HepG2 (cell line): ENCODE measurements around the gene NEU4. TPM values are rescaled to one million over a fixed set of nuclear protein-coding genes. Genes with fewer than 3 reads are reported as not detected.

Experiments used
- CCDC6 ChIP-seq: sonication (generic); formaldehyde crosslinking; IDR thresholded peaks from 2 replicates; pipeline ENCODE4 v1.8.1; 2022; ENCODE audit warnings: mild to moderate bottlenecking, missing genetic modification reagents, moderate library complexity
- MATR3 ChIP-seq: sonication (generic); formaldehyde crosslinking; IDR thresholded peaks from 2 replicates; pipeline ENCODE4 v1.4.0; 2020; ENCODE audit warnings: missing genetic modification reagents
- SOX6 ChIP-seq, 2 experiments: fragments of 450-650 bp in 1 of 2; sonication (generic) in 1 of 2; formaldehyde crosslinking in 1 of 2; IDR thresholded peaks; 2 replicates each; pipeline versions ENCODE4 v1.4.0 to v1.6.1; 2017 to 2020; ENCODE audit warnings: antibody characterized with exemption in 1 of 2, mild to moderate bottlenecking in 1 of 2, missing genetic modification reagents in 1 of 2
- SRY ChIP-seq: sonication (generic); formaldehyde crosslinking; IDR thresholded peaks from 2 replicates; pipeline ENCODE4 v1.8.0; 2022; ENCODE audit warnings: mild to moderate bottlenecking, missing genetic modification reagents
- ZNF20 ChIP-seq: sonication (generic); formaldehyde crosslinking; IDR thresholded peaks from 2 replicates; pipeline ENCODE4 v1.4.0; 2020; ENCODE audit warnings: mild to moderate bottlenecking, moderate library complexity, missing genetic modification reagents
- polyA plus RNA-seq, 8 experiments: library from polyadenylated mRNA; depleted of rRNA in 3 of 8; stranded (reverse) in 7 of 8; unstranded in 1 of 8; fragments of >200 nt; fragmentation: Illumina TruSeq in 4 of 8; extraction: Trizol in 4 of 8; gene quantifications; 2 replicates each; pipeline versions ENCODE4 v1.2.1 to v1.2.3, GENCODE V29; 2011 to 2016; ENCODE audit warnings: low read depth in 4 of 8, missing spikeins in 1 of 8, mixed read lengths in 1 of 8; ENCODE audit not compliant: insufficient read depth in 1 of 8
- total RNA-seq, 5 experiments: library from RNA; depleted of rRNA; stranded (reverse); fragments of >200 nt; fragmentation: Illumina TruSeq; extraction: Trizol; gene quantifications; 2 replicates each; pipeline ENCODE4 v1.2.3, GENCODE V29; 2016; ENCODE audit warnings: low read depth in 1 of 5
- TF ChIP-seq, protein P1 (sequence below): sonication (generic); formaldehyde crosslinking; IDR thresholded peaks from 2 replicates; pipeline ENCODE4 v1.5.0; 2020; ENCODE audit warnings: mild to moderate bottlenecking, missing genetic modification reagents, borderline replicate concordance
- TF ChIP-seq, protein P2 (sequence below): sonication (generic); formaldehyde crosslinking; IDR thresholded peaks from 2 replicates; pipeline ENCODE4 v1.4.0; 2020; ENCODE audit warnings: missing genetic modification reagents

The NEU4 gene
- total and polyA plus RNA-seq, 2 of the 13 experiments (the other 11 are each of a cell fraction or from before 2014, with no cell fraction given): 53.5 to 107 TPM

- TF ChIP-seq, protein P1, sequence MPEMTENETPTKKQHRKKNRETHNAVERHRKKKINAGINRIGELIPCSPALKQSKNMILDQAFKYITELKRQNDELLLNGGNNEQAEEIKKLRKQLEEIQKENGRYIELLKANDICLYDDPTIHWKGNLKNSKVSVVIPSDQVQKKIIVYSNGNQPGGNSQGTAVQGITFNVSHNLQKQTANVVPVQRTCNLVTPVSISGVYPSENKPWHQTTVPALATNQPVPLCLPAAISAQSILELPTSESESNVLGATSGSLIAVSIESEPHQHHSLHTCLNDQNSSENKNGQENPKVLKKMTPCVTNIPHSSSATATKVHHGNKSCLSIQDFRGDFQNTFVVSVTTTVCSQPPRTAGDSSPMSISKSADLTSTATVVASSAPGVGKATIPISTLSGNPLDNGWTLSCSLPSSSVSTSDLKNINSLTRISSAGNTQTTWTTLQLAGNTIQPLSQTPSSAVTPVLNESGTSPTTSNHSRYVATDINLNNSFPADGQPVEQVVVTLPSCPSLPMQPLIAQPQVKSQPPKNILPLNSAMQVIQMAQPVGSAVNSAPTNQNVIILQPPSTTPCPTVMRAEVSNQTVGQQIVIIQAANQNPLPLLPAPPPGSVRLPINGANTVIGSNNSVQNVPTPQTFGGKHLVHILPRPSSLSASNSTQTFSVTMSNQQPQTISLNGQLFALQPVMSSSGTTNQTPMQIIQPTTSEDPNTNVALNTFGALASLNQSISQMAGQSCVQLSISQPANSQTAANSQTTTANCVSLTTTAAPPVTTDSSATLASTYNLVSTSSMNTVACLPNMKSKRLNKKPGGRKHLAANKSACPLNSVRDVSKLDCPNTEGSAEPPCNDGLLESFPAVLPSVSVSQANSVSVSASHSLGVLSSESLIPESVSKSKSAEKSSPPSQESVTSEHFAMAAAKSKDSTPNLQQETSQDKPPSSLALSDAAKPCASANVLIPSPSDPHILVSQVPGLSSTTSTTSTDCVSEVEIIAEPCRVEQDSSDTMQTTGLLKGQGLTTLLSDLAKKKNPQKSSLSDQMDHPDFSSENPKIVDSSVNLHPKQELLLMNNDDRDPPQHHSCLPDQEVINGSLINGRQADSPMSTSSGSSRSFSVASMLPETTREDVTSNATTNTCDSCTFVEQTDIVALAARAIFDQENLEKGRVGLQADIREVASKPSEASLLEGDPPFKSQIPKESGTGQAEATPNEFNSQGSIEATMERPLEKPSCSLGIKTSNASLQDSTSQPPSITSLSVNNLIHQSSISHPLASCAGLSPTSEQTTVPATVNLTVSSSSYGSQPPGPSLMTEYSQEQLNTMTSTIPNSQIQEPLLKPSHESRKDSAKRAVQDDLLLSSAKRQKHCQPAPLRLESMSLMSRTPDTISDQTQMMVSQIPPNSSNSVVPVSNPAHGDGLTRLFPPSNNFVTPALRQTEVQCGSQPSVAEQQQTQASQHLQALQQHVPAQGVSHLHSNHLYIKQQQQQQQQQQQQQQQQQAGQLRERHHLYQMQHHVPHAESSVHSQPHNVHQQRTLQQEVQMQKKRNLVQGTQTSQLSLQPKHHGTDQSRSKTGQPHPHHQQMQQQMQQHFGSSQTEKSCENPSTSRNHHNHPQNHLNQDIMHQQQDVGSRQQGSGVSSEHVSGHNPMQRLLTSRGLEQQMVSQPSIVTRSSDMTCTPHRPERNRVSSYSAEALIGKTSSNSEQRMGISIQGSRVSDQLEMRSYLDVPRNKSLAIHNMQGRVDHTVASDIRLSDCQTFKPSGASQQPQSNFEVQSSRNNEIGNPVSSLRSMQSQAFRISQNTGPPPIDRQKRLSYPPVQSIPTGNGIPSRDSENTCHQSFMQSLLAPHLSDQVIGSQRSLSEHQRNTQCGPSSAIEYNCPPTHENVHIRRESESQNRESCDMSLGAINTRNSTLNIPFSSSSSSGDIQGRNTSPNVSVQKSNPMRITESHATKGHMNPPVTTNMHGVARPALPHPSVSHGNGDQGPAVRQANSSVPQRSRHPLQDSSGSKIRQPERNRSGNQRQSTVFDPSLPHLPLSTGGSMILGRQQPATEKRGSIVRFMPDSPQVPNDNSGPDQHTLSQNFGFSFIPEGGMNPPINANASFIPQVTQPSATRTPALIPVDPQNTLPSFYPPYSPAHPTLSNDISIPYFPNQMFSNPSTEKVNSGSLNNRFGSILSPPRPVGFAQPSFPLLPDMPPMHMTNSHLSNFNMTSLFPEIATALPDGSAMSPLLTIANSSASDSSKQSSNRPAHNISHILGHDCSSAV (CRISPR knock-in tag): no peak
- TF ChIP-seq MATR3 (CRISPR knock-in tag): no peak
- TF ChIP-seq, protein P2, sequence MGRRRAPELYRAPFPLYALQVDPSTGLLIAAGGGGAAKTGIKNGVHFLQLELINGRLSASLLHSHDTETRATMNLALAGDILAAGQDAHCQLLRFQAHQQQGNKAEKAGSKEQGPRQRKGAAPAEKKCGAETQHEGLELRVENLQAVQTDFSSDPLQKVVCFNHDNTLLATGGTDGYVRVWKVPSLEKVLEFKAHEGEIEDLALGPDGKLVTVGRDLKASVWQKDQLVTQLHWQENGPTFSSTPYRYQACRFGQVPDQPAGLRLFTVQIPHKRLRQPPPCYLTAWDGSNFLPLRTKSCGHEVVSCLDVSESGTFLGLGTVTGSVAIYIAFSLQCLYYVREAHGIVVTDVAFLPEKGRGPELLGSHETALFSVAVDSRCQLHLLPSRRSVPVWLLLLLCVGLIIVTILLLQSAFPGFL (CRISPR knock-in tag): no peak
- no peak for TF ChIP-seq CCDC6 (CRISPR knock-in tag)
- TF ChIP-seq SRY (CRISPR knock-in tag): no peak
- no peak for TF ChIP-seq SOX6 (IDR thresholded peaks at IDR 0.05)
- TF ChIP-seq SOX6 (CRISPR knock-in tag; IDR thresholded peaks at IDR 0.05): no peak
- no peak for TF ChIP-seq ZNF20 (CRISPR knock-in tag)
These were observed 32.4 kb upstream of the NEU4 start, which contains the start of gene GAL3ST2 (continued) for GRCh38 chr2:241776336-241777169.
